PC-9 (cell line): ENCODE measurements around the gene MS4A15.

Experiments
- CTCF ChIP-seq: fragments of 200-600 bp; sonication (generic); conservative IDR thresholded peaks from 2 replicates; pipeline ENCODE4 v1.6.1; 2017; ENCODE audit warnings: mixed run types, antibody characterized with exemption, mild to moderate bottlenecking, moderate library complexity
- EZH2 ChIP-seq: fragments of 200-600 bp; sonication (generic); IDR thresholded peaks from 2 replicates; pipeline ENCODE4 v1.8.0; 2017; ENCODE audit warnings: antibody characterized with exemption, low read depth

DNA sequence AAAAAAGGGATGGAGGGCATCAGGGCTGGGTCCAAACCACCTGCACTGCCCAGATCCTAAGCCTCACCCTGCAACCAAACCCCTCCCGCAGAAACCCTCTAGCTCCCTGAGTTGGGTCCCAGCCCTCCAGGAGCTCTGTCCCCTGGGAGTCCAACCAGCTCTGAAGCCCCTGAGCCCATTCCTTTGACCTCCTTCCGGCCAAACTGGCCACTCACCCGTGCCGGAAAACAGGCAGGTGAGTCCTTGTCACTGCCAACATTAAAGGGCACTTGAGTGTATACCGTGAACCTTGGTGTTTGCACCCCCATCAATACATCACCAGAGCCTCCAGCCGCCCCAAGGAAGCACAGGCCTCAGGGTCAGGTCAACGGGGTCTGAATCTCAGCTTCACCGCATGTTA is 11.5 kb downstream of the MS4A15 start:
- no peak for TF ChIP-seq CTCF
- TF ChIP-seq EZH2 = no peak
